ENCODE measurements around the gene SLC16A10.

DNA sequence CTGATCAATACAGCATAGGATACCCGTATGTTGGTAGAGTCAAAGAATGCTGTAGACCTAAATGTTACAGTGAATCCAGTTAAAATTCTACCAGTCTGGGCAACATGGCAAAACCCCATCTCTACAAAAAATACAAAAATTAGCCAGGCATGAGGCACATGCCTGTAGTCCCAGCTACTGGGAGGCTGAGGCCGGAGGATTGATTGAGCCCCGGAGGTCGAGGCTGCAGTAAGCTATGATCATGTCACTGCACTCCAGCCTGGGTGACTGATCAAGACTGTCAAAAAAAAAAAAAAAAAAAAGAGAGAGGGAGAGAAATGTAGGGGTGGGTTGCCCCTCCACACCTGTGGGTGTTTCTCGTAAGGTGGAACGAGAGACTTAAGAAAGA lies 167.5 kb downstream of the SLC16A10 start:
- TF ChIP-seq, protein P1, sequence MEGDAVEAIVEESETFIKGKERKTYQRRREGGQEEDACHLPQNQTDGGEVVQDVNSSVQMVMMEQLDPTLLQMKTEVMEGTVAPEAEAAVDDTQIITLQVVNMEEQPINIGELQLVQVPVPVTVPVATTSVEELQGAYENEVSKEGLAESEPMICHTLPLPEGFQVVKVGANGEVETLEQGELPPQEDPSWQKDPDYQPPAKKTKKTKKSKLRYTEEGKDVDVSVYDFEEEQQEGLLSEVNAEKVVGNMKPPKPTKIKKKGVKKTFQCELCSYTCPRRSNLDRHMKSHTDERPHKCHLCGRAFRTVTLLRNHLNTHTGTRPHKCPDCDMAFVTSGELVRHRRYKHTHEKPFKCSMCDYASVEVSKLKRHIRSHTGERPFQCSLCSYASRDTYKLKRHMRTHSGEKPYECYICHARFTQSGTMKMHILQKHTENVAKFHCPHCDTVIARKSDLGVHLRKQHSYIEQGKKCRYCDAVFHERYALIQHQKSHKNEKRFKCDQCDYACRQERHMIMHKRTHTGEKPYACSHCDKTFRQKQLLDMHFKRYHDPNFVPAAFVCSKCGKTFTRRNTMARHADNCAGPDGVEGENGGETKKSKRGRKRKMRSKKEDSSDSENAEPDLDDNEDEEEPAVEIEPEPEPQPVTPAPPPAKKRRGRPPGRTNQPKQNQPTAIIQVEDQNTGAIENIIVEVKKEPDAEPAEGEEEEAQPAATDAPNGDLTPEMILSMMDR (IDR thresholded peaks at IDR 0.05; ENCODE audit: low read depth, low read length): no peak
- no peak for TF ChIP-seq EZH2phosphoT487 (IDR thresholded peaks at IDR 0.05; ENCODE audit: low read depth)
